IPS DF 19.7 (cell line): ENCODE measurements around the gene UFSP2.
"Not testable (repeated sequence)": the region's sequence is repeated elsewhere in the genome, so short reads cannot be mapped to it uniquely, and the experiment has no call there.

Experiments
- DNase-seq: peaks from one replicate; pipeline ENCODE4 v3.0.0-alpha.2; 2013; ENCODE audit warnings: low read depth, low spot score

Gene UFSP2

GRCh38 chr4:185384061-185384460 is 41.7 kb downstream of the UFSP2 start:
- DNase-seq: no peak

DNA sequence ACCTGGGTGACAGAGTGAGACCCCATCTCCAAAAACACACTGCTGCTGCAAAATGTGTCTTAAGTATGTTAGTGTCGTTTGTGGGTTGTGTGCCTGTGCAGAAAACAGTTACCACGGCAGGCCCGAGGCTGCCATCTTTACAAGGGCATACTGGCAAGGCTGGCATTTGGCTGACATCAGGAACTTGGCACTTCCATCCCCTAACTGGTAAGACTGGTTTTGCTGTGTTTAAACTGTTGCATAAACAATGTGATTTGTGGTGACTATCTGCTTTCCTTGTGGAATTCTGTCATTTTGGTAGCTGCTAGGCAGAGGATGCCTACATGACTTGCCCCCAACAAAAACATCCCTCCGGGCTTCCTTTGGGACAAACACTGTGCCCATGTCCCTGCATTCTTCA is 42.3 kb downstream of the UFSP2 start:
- DNase-seq: no peak

GRCh38 chr4:185382754-185383153 is 43.0 kb downstream of the UFSP2 start:
- no peak for DNase-seq

GRCh38 chr4:185381288-185382196 is 44.2 kb downstream of the UFSP2 start:
- DNase-seq: no peak

DNA sequence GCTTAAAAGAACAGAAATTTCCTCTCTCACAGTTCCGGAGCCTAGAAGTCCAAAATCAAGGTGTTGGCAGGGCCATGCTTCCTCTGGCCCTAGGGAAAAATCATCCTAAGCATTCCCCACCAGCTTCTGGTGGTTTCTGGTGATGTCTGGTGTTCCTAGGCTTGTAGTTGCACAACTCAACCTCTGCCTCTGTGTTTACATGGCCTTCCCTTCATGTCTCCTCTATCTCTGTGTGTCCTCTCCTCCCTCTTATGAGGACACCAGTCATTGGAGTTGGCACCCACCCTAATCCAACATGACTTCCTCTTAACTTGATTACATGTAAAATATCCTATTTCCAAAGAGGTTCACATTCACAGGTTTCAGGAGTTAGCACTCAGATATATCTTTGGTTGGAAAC is 45.4 kb downstream of the UFSP2 start:
- no peak for DNase-seq

GRCh38 chr4:185379326-185380295 is 46.2 kb downstream of the UFSP2 start:
- no peak for DNase-seq

DNA sequence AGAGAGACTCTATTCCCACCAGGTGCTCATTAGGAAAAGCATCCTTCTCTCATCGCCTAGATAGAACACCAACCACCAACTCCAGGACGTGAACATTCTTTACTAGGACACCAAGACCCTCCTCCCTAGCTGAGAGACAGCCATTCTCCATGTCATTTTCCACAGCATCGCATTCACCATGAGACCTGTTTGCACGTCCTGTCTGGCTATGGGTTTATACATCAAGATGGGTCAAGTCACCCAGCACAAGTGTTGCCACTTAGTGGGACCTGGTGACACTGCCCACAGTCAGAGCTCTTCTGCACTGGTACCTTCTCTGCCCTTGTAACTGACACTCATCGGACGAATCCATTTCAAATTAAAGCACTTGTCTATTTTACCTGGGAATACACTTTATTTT is 47.5 kb downstream of the UFSP2 start:
- DNase-seq: no peak

GRCh38 chr4:185374573-185374972 is 51.2 kb downstream of the UFSP2 start:
- DNase-seq: no peak

- DNase-seq: no peak
Measured at GRCh38 chr4:185374027-185374426, 51.7 kb downstream of the UFSP2 start.

GRCh38 chr4:185371702-185372101 is 54.1 kb downstream of the UFSP2 start:
- no peak for DNase-seq

DNA sequence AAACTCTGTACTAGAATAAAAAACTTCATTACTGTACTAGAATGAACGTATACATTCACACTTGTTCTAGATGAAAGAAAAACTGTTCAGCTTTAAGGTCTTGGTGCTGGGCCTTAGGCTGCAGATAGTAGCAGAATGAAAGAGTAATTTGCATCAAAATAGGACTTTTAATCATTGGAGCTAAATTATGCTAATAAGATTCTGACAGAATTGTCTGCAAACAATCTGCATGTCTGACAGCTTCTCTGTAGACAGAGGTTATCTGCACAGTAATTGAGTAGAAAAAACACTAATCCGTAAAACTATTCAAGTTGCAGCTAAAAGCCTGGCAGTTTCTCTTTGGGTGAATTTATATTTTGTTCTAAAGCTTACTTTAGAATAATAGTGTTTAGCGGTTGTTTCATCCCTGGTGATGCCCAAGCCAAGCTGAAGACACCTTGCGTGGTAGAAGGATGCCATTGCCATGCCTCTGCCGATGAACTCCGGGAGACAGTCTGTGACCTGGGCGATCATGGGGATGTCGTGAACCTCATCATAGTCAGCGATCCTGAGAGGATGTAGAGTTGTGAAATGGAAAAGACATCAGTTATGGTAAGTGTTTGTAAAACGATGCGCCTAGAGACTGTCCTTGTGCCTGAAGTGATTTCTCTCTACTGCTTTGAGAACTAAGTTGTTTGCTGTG is 55.4 kb downstream of the UFSP2 start:
- no peak for DNase-seq

GRCh38 chr4:185369731-185370130 is 56.0 kb downstream of the UFSP2 start:
- DNase-seq: no peak

GRCh38 chr4:185364886-185365285 is 60.9 kb downstream of the UFSP2 start:
- DNase-seq: no peak

DNA sequence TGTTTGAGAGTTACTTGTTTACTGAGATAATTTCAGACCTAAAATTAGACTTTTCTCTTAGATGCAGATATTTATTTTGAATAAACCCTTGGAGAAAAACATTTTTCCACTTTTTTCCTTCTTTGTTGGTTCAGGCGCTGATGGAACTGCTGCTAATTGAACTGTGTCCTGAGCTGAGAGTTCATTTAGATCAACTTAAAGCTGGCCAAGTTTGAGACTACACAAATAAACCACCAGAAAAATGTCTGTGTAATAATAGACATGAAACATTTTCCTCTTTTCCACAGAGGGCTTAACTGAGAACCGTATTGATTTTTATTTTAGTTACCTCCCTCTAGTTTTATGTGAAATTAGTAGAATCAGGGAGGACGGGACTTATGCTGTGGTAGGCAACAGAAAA is 62.5 kb downstream of the UFSP2 start:
- DNase-seq: no peak

- not testable (repeated sequence) for DNase-seq
Measured at GRCh38 chr4:185362570-185362969, 63.2 kb downstream of the UFSP2 start.

DNA sequence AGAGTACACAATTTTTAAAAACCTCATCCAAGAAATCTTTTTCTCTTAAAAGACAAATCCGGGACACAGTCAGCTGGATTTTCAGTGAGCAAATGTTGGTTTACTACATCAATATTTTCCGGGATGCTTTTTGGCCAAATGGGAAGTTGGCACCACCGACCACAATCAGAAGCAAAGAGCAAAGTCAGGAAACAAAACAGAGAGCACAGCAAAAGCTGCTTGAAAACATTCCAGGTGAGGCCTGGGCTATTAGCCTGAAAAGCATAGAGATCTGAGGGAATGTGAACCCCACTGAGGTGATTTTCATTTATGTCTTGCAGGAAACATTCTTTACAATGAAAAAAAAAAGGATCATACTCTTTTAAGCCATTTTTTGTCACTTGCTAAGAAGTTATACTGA is 63.9 kb downstream of the UFSP2 start:
- no peak for DNase-seq

GRCh38 chr4:185359767-185360446 is 65.9 kb downstream of the UFSP2 start:
- DNase-seq: no peak

DNA sequence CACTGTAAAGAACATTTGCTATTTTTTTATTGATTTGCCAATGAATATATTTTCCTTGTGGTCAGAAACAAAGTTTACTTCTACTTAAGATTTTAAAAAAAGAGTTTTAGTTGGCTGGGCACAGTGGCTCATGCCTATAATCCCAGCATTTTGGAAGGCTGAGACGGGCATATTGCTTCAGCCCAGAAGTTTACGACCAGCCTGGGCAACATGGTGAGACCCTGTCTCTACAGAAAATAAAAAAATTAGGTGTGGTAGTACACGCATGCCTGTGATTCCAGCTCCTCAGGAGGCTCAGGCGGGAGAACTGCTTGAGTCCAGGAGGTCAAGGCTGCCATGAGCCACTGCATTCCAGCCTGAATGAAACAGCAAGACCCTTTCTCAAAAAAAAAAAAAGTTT is 66.8 kb downstream of the UFSP2 start:
- no peak for DNase-seq

DNA sequence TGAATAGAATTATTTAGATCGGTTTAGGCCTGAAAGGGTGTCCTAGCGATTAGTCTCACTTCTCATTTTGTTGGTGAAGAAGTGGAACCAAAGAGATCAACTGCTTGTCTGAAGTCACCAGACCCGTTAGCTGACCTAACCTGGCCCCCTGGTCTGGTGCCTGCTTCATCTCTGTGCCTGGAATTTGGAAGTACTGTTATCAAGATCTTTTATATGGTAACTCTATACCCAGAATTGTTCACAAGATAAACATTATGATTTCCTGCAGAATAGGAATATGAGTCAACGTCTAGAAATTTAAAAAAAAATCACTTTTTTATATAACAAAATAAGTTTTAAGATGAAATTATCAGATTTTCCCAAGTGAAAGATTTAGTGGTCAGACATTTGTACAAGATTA is 67.2 kb downstream of the UFSP2 start:
- no peak for DNase-seq

- DNase-seq: no peak
Measured at GRCh38 chr4:185357733-185358440, 67.9 kb downstream of the UFSP2 start.

DNA sequence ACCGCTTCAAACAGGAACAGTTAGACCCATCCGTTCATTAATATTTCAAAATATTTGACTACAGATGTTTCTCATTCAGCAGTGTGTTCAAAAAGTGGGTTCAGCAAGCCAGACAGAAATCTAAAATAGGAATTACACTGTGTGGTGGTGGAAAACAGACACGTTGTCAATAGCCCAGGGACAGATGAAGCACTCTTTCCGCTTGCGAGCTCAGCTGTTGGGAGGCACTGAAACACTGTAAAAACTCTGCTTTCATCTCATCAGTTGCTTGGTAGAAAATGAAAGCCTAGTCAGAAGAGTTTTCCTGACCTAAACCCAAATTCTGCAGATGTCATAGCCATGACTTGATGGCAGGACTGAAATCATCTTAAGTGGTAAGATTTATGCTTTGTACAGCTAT is 68.6 kb downstream of the UFSP2 start:
- DNase-seq: no peak
